ENCODE results near the gene ELP4.

DNA sequence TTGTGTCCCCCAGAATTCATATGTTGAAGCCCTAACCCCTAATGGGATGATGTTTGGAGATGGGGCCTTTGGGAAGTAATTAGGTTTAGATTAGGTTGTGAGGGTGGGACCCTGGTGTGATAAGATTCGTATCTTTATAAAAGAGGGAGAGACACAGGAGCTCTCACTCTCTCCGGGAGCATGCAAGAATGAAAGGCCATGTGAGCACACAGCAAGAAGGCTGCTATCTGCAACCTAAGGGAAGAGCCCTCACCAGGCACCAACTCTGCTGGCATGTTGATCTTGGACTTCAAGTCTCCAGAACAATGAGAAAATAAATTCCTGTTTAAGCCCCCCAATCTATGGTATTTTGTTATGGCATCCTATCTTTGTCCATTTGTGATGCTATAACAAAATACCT, 97.3 kb downstream of the ELP4 start:
- TF ChIP-seq, protein P1, sequence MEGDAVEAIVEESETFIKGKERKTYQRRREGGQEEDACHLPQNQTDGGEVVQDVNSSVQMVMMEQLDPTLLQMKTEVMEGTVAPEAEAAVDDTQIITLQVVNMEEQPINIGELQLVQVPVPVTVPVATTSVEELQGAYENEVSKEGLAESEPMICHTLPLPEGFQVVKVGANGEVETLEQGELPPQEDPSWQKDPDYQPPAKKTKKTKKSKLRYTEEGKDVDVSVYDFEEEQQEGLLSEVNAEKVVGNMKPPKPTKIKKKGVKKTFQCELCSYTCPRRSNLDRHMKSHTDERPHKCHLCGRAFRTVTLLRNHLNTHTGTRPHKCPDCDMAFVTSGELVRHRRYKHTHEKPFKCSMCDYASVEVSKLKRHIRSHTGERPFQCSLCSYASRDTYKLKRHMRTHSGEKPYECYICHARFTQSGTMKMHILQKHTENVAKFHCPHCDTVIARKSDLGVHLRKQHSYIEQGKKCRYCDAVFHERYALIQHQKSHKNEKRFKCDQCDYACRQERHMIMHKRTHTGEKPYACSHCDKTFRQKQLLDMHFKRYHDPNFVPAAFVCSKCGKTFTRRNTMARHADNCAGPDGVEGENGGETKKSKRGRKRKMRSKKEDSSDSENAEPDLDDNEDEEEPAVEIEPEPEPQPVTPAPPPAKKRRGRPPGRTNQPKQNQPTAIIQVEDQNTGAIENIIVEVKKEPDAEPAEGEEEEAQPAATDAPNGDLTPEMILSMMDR (IDR thresholded peaks at IDR 0.05; ENCODE audit: low read depth, low read length) = no peak
- TF ChIP-seq, protein P2, sequence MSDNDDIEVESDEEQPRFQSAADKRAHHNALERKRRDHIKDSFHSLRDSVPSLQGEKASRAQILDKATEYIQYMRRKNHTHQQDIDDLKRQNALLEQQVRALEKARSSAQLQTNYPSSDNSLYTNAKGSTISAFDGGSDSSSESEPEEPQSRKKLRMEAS (IDR thresholded peaks at IDR 0.05; ENCODE audit: low read depth, low read length) = no peak
- TF ChIP-seq POLR2A (IDR thresholded peaks at IDR 0.05; ENCODE audit: extremely low read depth, insufficient read length) = no peak

Data from NB4 (cell line).